GOT3 (cell line): Measurements from ENCODE around the gene HLA-DMA.

Experiments
- DNase-seq: peaks from one replicate; lab custom pipeline; 2025; ENCODE audit warnings: mixed read lengths; lab: John Stamatoyannopoulos, UW

Gene HLA-DMA

GRCh38 chr6:32974541-32975308 lies 21.8 kb upstream of the HLA-DMA start:
- DNase-seq: no peak

- DNase-seq: no peak
These were observed 21.1 kb upstream of the HLA-DMA start for GRCh38 chr6:32974016-32974333.

DNA sequence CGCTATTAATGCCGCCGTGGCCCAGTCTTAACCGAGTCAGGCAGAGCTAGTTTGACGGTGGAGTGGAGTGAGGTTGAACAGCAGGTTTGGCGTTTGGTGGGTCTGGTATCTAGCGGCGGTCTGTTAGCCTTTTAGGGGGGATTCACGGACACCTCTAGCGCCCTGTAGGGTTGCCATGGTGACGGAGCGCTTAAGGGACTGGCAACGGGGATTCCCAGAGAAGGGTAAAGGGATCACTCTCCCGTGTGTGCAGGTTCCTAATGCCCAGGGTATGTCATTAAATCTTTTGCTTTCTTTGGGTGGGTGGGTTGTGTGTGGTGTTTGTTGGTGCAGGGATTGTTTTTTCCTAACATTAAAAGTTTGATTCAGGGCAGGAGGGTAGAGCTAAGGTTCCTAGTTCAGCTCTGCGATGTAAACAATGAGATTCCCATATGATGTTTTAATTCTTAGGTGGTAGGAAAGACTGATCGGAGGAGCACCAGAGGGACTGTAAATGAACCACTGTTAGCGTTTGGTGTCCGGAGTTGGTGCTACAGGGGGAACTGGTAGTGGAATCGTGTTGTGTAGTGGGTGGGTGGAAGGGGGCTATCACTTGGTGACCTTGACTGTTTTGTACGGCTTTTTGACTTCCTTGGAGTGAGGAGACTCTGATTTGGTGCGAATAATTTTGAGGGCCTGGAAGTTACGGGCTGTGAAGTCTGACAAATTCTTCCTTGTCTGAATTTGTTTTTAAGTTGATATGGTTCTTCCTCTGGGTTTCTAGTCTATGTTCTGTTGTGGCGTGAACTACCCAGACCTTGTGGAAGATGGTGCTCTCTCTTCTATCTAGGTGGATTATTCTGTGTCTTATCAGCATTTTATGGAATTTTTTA lies 20.5 kb upstream of the HLA-DMA start:
- DNase-seq: no peak

DNA sequence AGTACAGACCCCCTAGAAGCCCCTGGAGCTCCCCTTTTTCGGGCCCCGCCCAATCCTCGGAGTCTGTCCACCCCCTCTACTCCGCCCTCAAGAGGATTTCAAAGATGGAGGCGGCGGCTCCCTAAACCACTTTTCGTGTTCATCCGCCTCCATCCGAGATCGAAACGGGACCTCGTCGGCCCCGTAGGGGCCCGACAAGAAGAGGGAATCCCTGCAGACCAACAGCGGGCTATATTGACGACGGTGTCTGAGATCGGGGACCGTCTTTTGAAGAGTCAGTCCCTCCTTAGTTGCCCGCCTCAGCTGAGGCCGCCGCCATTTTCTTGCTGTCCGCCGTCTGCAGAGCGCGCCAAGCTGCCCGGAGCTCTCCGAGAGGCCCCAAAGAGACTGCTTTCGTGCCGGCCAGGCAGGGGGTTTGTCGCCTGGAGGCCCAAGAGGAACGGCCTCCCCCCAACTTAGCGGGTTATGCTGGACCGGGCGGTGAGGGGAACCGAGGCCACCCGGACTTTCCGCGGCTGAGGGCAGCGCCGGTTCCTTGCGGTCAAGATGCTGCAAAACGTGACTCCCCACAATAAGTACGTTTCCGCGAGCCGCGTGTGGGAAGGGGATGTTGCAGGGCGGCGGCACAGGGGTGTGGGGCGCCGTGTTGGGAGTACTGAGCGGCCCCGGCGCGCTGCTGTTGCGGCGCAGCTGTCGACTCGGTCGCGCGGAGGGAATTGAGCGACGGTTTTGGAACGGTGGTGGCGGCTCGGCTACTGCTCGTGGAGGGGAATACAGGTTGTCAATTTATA lies 19.7 kb upstream of the HLA-DMA start:
- no peak for DNase-seq

DNA sequence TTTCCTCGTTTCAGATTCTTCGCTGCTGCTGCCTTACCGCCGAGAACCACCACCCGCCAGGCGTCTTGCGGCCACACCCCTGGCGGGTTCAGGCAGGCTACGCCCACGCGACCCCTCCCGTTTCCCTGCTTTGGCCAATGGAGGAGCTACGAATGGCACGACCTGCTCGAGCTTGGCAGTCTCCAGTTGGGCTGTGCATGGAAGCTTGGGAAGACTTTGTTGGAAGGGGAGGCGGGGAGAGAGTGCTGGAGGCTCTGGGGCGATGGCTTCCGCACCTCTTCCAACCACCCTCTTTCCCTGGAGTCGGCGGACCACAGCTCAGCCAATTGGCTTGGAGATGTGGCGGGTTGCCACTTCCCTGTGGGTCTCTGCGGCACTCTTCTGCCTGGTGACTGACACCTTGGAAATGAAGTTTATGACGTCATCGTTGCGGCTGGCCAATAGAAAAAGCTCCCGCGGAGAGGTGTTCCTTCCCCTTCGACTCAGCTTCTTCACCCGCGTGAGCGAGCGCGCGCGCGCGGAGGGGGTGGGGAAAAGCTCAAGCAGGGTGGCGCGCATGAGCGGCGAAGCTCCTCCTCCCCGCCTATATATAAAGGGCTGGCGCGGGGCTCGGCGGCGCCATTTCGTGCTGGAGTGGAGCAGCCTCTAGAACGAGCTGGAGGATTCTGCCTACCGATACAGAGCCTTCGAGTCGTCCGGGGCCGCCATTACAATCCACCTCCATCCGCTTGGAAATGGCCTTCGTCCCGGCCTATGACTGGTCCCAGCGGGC lies 18.9 kb upstream of the HLA-DMA start:
- peak; percentile 98 for DNase-seq

- DNase-seq: no peak
These were observed 18.3 kb upstream of the HLA-DMA start for GRCh38 chr6:32971242-32971580.

- peak; percentile 60 for DNase-seq
These were observed 17.7 kb upstream of the HLA-DMA start for GRCh38 chr6:32970413-32971241.

DNA sequence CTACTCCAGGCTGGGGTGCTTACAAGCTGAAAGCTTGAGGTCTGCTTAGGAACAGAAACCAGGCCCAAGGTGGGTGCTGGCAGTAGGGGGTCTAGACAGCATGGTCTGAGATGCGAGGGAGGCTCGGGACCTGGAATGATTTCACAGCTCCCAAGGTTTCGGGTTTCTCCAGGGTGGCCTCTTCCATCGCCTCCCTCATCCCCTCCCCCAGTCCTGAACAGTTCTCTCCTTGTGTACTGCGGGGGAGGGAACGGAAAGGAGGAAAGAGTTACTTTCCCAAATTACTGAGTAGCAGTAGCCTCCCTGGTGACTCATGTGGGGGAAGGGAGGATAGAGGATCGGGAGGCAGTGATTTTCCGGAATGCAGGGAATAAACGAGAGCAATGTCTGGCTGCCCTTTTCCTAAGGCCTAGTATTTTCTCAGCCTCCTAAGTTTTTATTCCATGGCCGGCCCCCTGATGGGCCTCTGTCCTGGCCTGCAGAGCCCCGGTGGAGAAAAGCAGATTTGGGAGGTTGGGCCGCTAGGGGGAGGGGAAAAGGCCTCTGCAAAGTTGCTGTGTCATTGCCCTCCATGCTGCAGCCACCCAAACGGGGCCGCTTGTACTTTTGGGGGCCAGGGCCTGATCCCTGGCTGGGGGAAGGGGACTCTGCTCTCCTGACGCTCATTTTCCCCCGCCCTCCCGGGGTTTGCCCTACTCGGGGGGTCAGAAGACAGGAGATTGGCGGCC lies 17.0 kb upstream of the HLA-DMA start:
- peak; percentile 74 for DNase-seq

DNA sequence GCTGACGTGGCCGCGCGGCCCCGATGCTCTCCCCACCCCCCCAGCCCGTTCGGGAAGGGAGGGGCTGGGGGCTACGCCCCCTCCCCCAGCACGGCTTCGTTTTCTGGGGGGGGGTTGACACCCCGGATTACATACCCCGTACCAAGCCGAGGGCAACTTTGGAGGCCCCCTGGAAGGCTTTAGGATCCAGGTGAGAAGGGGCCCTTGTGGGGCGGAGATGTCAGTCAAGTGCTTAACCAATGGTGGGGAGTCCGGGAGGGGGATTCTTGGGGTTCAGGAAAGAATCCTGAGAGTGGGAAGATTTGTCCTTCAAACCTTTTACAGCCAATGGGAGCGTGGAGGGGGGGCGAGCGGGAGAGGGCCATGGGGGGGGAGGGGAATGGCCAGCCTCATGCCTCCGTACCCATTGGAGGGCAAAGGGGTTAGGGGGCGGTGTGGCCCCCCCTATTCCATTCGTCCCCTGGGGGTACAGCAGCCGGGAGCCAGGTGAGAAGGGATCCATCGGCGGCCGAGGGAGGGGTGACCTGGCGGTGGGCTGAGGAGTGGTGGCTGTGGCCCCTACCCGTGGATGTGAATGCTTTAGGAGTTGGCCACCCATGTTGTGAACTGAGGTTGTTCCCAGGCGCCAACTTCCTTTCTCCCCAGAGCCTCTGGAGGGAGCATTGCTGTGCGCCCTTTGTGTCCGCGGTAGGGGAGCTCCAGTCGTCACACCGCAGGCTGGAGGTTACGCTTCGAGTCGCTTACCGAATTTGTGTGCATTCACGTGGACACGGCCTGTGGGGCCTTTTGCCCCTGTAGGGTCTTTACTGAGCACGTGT lies 16.2 kb upstream of the HLA-DMA start:
- DNase-seq: no peak

GRCh38 chr6:32968093-32968866 lies 15.4 kb upstream of the HLA-DMA start, which contains the start of gene BRD2:
TSS of gene BRD2 (plus strand) at chr6:32968594. CDS start at chr6:32972899, 4,305 bp downstream.
- DNase-seq: peak; percentile 90

GRCh38 chr6:32967151-32968091 lies 14.5 kb upstream of the HLA-DMA start:
- DNase-seq: no peak

GRCh38 chr6:32964776-32965175 lies 11.9 kb upstream of the HLA-DMA start:
- no peak for DNase-seq

GRCh38 chr6:32963866-32964265 lies 11.0 kb upstream of the HLA-DMA start:
- no peak for DNase-seq

DNA sequence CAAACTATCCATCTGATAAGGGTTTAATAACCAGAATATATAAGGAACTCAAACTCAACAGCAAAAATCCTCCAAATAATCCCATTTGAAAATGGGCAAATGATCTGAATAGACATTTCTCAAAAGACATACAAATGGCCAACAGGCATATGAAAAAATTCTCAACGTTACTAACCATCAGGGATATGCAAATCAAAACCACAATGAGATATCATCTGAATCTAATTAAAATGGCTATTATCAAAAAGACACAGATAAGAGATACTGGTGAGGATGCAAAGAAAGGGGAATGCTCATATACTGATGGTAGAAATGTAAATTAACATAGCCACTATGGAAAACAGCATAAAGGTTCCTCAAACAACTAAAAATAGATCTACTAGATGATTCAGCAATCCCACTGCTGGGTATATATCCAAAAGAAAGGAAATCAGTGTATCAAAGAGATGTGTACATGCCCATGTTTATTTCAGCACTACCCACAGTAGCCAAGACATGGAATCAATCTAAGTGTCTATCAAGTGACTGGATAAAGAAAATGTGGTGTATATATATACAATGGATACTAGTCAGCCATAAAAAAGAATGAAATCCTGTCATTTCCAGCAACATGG lies 9.4 kb upstream of the HLA-DMA start:
- DNase-seq: no peak

DNA sequence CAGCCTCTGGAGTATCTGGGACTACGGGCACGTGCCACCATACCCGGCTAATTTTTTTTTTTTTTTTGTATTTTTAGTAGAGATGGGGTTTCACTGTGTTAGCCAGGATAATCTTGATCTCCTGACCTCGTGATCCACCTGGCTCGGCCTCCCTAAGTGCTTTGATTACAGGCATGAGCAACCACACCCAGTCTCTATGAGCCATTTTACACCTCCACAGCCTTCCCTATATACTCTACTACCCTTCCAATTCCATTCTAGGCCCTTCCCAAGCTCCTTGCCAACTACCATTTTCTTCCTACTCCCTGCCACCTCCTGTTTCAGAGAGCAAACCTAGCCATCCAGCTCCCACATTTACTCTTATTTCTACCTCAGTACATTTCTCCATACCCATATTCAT lies 7.7 kb upstream of the HLA-DMA start:
- no peak for DNase-seq

DNA sequence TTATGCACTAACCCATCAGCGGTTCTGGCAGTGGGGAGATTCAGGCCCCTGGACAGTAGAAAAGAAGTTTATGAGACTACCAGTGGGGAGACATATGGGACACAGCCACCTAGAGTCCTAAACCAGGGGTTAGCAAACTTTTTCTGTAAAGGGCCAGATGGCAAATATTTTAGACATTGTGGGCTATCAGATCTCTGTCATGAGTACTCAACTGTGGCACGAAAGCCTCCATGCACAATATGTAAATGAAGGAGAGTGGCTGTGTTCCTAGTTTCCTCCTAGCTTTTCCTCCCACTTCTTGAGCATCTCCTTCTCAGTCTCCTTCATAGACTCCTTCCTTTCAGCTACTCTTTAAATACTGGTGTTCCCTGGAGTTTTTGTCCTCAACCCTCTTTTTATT lies 3.3 kb upstream of the HLA-DMA start:
- no peak for DNase-seq
